GM12891 (cell line): ENCODE results near the gene CYGB.

ENCODE experiments used
- PAX5 ChIP-seq: IDR thresholded peaks from 2 replicates; pipeline ENCODE4 v1.6.1; 2011; ENCODE audit warnings: low read length, moderate library complexity, mild to moderate bottlenecking; ENCODE audit not compliant: insufficient read depth, severe bottlenecking
- POLR2A ChIP-seq: IDR thresholded peaks from 2 replicates; pipeline ENCODE4 v1.6.1; 2011; ENCODE audit warnings: low read depth, low read length, control low read depth
- POLR2AphosphoS5 ChIP-seq: IDR thresholded peaks from 2 replicates; pipeline ENCODE4 v1.6.1; 2011; ENCODE audit warnings: low read depth, low read length, control low read depth
- TAF1 ChIP-seq: IDR thresholded peaks from 2 replicates; pipeline ENCODE4 v1.6.1; 2011; ENCODE audit warnings: low read depth, low read length, control low read depth

DNA sequence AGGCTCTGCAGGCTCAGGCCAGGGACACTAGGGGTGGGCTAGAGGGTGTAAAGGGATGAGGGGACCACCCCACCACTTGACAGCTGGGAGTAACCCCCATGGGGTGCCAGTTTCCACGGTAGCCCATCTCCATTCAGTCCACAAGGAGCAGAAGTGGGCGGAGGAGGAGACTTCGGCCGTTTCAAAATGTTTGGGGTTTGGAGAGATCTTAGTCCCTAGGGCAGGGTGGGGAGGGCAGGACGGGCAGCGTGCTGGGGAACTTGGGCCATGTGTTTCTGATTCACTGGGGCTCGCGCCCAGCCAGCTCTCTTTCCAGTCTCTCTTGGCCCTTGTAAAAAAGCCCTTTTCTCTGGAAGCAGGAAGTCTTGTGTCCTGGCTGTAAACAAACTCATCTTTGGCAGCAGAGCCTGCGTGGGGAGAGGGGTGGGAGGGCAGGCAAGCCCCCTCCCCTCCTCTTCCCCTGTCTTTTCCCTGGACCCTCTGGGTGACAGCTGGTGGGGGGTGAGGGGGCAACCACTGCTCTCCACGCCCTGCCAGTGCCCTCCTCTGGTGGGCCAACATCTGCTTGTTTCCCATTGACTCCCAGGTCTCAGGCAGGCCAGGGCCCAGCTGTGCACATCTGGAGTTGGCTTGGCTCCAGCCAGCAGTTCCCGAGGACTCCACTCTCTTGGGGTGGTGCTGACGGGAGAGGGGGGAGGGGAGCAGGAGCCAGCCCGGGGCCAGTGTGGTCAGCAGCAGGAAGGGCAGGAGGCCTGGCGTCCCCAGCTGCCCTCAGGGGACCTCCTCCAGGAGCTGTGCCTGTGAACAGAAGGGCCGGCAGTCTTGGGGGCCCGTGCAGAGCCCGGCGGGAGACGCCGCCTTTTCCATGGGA, 8.1 kb downstream of the CYGB start:
- TF ChIP-seq POLR2A (no peak), PAX5 (no peak), POLR2AphosphoS5 (no peak), TAF1 (no peak)
